ENCODE measurements around the gene PXMP2. TPM values are rescaled to one million over a fixed set of nuclear protein-coding genes. Genes with fewer than 3 reads are reported as not detected.
A peak's percentile ranks its signal among the peaks of the same experiment; 100 is the strongest.

PXMP2 gene
- total and polyA plus RNA-seq, 2 of the 8 experiments (the other 6 are each of a cell fraction or from before 2014, with no cell fraction given): 13.8 to 15.1 TPM

DNA sequence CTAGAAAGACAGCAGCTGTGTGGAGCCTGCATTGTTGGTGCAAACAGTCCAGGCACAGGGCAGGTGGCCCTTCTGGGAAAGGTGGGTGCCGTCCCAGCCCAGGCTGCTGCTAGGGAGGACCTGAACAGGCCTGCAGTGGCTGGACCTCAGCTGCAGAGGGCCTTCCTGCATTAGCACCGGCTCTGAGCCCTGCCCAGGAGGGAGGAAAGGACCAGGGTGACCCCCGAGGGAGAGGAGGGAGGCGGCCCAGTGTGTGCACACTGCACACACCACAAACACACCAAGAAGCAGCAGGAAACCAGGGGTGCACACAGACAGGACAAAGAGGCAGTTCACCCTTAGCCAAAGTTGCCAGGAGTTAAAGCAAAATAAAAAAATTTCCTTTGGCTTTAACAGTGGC is 15.3 kb downstream of the PXMP2 start:
- Histone ChIP-seq H2AK5ac (ENCODE audit: low read depth, low read length) (no peak overlapping the region), H3K79me1 (ENCODE audit: low read depth, low read length) (no peaks in the 10 kb centered on the region), H3K23me2 (ENCODE audit: low read depth, low read length) (no peaks in the 10 kb centered on the region), H4K91ac (replicated peaks; ENCODE audit: insufficient read length, low read length) (no peak overlapping the region), H3K4me1 (replicated peaks in 1 of 4; ENCODE audit: control insufficient read depth in 3 of 4, insufficient read depth in 4 of 4, low read length in 3 of 4) (no peaks in the 10 kb centered on the region; a peak in 1 of 7 replicates), H4K20me1 (replicated peaks in 1 of 2; ENCODE audit: control insufficient read depth in 1 of 2, insufficient read depth in 2 of 2, low read length in 2 of 2) (peaks cover 2 to 3% of the 10 kb centered on the region in 2 experiments), H3K14ac (ENCODE audit: insufficient read length) (no peak overlapping the region), H2BK5ac (ENCODE audit: low read depth, low read length) (no peak overlapping the region), H3K9me3 (ENCODE audit: insufficient read depth in 2 of 2, low read depth in 1 of 2, low read length in 1 of 2) (no peaks in the 10 kb centered on the region), H2BK20ac (ENCODE audit: low read length) (no peak overlapping the region), H3K27ac (ENCODE audit: low read depth, low read length) (no peak overlapping the region), H2AFZ (ENCODE audit: low read length) (no peak overlapping the region), H4K5ac (ENCODE audit: insufficient read length, low read depth, low read length) (no peak overlapping the region), H3K4ac (replicated peaks; ENCODE audit: insufficient read length, low read depth, low read length) (no peak overlapping the region), H3K4me2 (ENCODE audit: insufficient read depth in 1 of 2, low read depth in 2 of 2, low read length in 2 of 2) (no peak overlapping the region), H4K8ac (ENCODE audit: extremely low read depth, insufficient read depth, low read length) (no peak overlapping the region), H3K56ac (replicated peaks; ENCODE audit: insufficient read length, low read depth, low read length) (no peak overlapping the region), H3K23ac (ENCODE audit: insufficient read length) (no peak overlapping the region), H2BK120ac (replicated peaks; ENCODE audit: low read depth, low read length) (no peak overlapping the region), H3K9ac (replicated peaks in 1 of 4; ENCODE audit: extremely low read depth in 1 of 4, low read depth in 3 of 4, low read length in 3 of 4) (no peak overlapping the region), H3K36me3 (ENCODE audit: control insufficient read depth in 2 of 4, insufficient read depth in 4 of 4, low read length in 3 of 4) (peaks cover 2 to 16% (median 4%) of the 10 kb centered on the region in 4 experiments; a peak in 6 of 8 replicates), H3K4me3 (ENCODE audit: extremely low read depth in 1 of 4, insufficient read depth in 2 of 4, low read depth in 3 of 4, low read length in 4 of 4) (no peak overlapping the region), H3K18ac (ENCODE audit: extremely low read depth, low read length) (no peak overlapping the region), H2BK12ac (ENCODE audit: low read depth, low read length) (no peak overlapping the region; the same call in 1 of the 2 replicates), H3K27me3 (replicated peaks in 1 of 4; ENCODE audit: control insufficient read depth in 3 of 4, extremely low read depth in 1 of 4, insufficient read depth in 3 of 4, low read length in 3 of 4) (no peaks in the 10 kb centered on the region), H3K79me2 (ENCODE audit: control insufficient read depth in 1 of 2, insufficient read depth in 2 of 2, low read length in 2 of 2) (no peaks in the 10 kb centered on the region), H2BK15ac (ENCODE audit: low read length) (no peak overlapping the region)
- FAIRE-seq (no peak), DNase-seq (ENCODE audit: low read depth in 1 of 2, low spot score in 2 of 2) (no peak)
- ChIA-PET POLR2A (ENCODE audit: partially characterized antibody) (interaction anchor here (0.9 to 3.4 kb wide), 7 partner anchors 8 to 28 kb away, joined by 3 to 24 read pairs (median 5); partner anchors contain the start of gene PGAM5), CTCF (ENCODE audit: partially characterized antibody) (interaction anchor here (1.3 to 2.1 kb wide), 2 partner anchors 64 to 88 kb away, joined by 5 read pairs; no protein-coding TSS in a partner anchor)
- 78% methylated on average over 4 of the region's 4 CpGs; no CpG with 5 or more reads in 1 of the 2 experiments for WGBS, 2 experiments (ENCODE audit: extremely low coverage in 1 of 2, insufficient coverage in 1 of 2, insufficient read length in 1 of 2, insufficient replicate concordance in 2 of 2, low coverage in 1 of 2, low lambda C conversion rate in 2 of 2, missing lambda C conversion rate in 1 of 2)
- TF ChIP-seq SIRT6 (IDR thresholded peaks at IDR 0.05; ENCODE audit: low read length) (no peak), CEBPB (IDR thresholded peaks at IDR 0.05; ENCODE audit: low read depth, low read length) (no peak), JUND (IDR thresholded peaks at IDR 0.05; ENCODE audit: low read length) (no peak), SRF (IDR thresholded peaks at IDR 0.05; ENCODE audit: low read depth, low read length) (no peak), CHD1 (IDR thresholded peaks at IDR 0.05; ENCODE audit: low read depth, low read length) (no peak), CHD2 (IDR thresholded peaks at IDR 0.05; ENCODE audit: low read length) (no peak), CBX8 (IDR thresholded peaks at IDR 0.05; ENCODE audit: borderline replicate concordance, low read depth, low read length) (no peak), RAD21 (IDR thresholded peaks at IDR 0.05 in 1 of 2, conservative IDR thresholded peaks at IDR 0.05 in 1 of 2; ENCODE audit: low read depth in 2 of 2, low read length in 2 of 2) (peak in 1 of 2 experiments; percentile 17; a peak in 1 of 4 replicates)
- TF ChIP-seq, protein P1, sequence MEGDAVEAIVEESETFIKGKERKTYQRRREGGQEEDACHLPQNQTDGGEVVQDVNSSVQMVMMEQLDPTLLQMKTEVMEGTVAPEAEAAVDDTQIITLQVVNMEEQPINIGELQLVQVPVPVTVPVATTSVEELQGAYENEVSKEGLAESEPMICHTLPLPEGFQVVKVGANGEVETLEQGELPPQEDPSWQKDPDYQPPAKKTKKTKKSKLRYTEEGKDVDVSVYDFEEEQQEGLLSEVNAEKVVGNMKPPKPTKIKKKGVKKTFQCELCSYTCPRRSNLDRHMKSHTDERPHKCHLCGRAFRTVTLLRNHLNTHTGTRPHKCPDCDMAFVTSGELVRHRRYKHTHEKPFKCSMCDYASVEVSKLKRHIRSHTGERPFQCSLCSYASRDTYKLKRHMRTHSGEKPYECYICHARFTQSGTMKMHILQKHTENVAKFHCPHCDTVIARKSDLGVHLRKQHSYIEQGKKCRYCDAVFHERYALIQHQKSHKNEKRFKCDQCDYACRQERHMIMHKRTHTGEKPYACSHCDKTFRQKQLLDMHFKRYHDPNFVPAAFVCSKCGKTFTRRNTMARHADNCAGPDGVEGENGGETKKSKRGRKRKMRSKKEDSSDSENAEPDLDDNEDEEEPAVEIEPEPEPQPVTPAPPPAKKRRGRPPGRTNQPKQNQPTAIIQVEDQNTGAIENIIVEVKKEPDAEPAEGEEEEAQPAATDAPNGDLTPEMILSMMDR (IDR thresholded peaks at IDR 0.05; ENCODE audit: control extremely low read depth in 1 of 3, insufficient read depth in 1 of 3, low read depth in 1 of 3, low read length in 3 of 3): peak in 2 of 3 experiments; percentile 28 to 40; a peak in 2 of 4 replicates
